SK-N-SH (cell line): Measurements from ENCODE around the gene SYTL5. TPM values are rescaled to one million over a fixed set of nuclear protein-coding genes. Genes with fewer than 3 reads are reported as not detected.

Source experiments
- CTCF ChIA-PET: fragments of 300-600, 350-600 bp; formaldehyde crosslinking; extraction: SDS; loops from one replicate; lab custom pipeline; 2021; lab: Yijun Ruan, JAX
- POLR2A ChIA-PET: fragments of 350-600 bp; sonication (Branson Sonifier 250); formaldehyde crosslinking; extraction: SDS; loops from one replicate; lab custom pipeline; 2020; ENCODE audit warnings: antibody characterized with exemption, inconsistent platforms; lab: Yijun Ruan, JAX
- DNase-seq: peaks from one replicate; pipeline ENCODE4 v3.0.0; 2012
- H2AFZ ChIP-seq: fragments of 200-600 bp; sonication (generic); 2 replicates; pipeline ENCODE4 v1.8.1; 2016; ENCODE audit warnings: antibody characterized with exemption, mild to moderate bottlenecking, low read depth
- H3F3A ChIP-seq: fragments of 200-600 bp; sonication (generic); replicated peaks from 2 replicates; pipeline ENCODE3; 2016; ENCODE audit warnings: antibody characterized with exemption, mild to moderate bottlenecking; ENCODE audit not compliant: insufficient read depth
- H3K27ac ChIP-seq, 2 experiments: fragments of 200-500 bp in 1 of 2; fragments of 200-600 bp in 1 of 2; sonication (Bioruptor generic) in 1 of 2; sonication (generic), shearing (Covaris generic) in 1 of 2; 2 replicates each; pipeline versions ENCODE4 v1.5.1 to v1.6.1; 2014 to 2016; ENCODE audit warnings: low read depth in 2 of 2, inconsistent platforms in 1 of 2, low read length in 1 of 2, mild to moderate bottlenecking in 1 of 2, mixed read lengths in 1 of 2
- H3K27me3 ChIP-seq: fragments of 200-600 bp; sonication (generic), shearing (Covaris generic); 2 replicates; pipeline ENCODE4 v1.6.1; 2016; ENCODE audit warnings: mixed run types; ENCODE audit not compliant: insufficient read depth
- H3K36me3 ChIP-seq, 2 experiments: fragments of 200-500 bp in 1 of 2; fragments of 200-600 bp in 1 of 2; sonication (Bioruptor generic) in 1 of 2; sonication (generic) in 1 of 2; replicated peaks in 1 of 2; 2 replicates each; pipeline versions ENCODE3 to v1.5.1; 2014 to 2016; ENCODE audit warnings: low read length in 1 of 2, mild to moderate bottlenecking in 1 of 2; ENCODE audit not compliant: insufficient read depth in 2 of 2, control insufficient read depth in 1 of 2
- H3K4me1 ChIP-seq, 2 experiments: fragments of 200-500 bp in 1 of 2; fragments of 200-600 bp in 1 of 2; sonication (Bioruptor generic) in 1 of 2; sonication (generic), shearing (Covaris generic) in 1 of 2; 2 replicates each; pipeline versions ENCODE4 v1.5.1 to v1.6.1; 2014 to 2016; ENCODE audit warnings: low read depth in 1 of 2, low read length in 1 of 2, mixed run types in 1 of 2; ENCODE audit not compliant: insufficient read depth in 2 of 2, control insufficient read depth in 1 of 2
- H3K4me2 ChIP-seq: fragments of 200-600 bp; sonication (generic), shearing (Covaris generic); 2 replicates; pipeline ENCODE4 v1.6.1; 2017; ENCODE audit warnings: mixed run types
- H3K4me3 ChIP-seq, 2 experiments: fragments of 200-500 bp in 1 of 2; fragments of 200-600 bp in 1 of 2; sonication (Bioruptor generic) in 1 of 2; sonication (generic), shearing (Covaris generic) in 1 of 2; 2 replicates each; pipeline versions ENCODE4 v1.5.1 to v1.8.1; 2014 to 2016; ENCODE audit warnings: low read depth in 2 of 2, inconsistent platforms in 1 of 2, low read length in 1 of 2, mild to moderate bottlenecking in 1 of 2, mixed read lengths in 1 of 2, moderate library complexity in 1 of 2
- H3K79me2 ChIP-seq: fragments of 200-600 bp; sonication (generic); 2 replicates; pipeline ENCODE4 v1.8.1; 2017; ENCODE audit warnings: mild to moderate bottlenecking; ENCODE audit not compliant: insufficient read depth
- H3K9ac ChIP-seq: fragments of 200-600 bp; sonication (generic); 2 replicates; pipeline ENCODE4 v1.6.1; 2017; ENCODE audit warnings: mixed run types
- H3K9me2 ChIP-seq: fragments of 200-600 bp; sonication (generic); 2 replicates; pipeline ENCODE4 v1.6.1; 2017; ENCODE audit warnings: mixed run types
- H3K9me3 ChIP-seq: fragments of 200-600 bp; sonication (generic); 2 replicates; pipeline ENCODE4 v1.6.1; 2017; ENCODE audit warnings: mixed run types, mild to moderate bottlenecking, moderate library complexity
- H4K20me1 ChIP-seq: fragments of 200-600 bp; sonication (generic); 2 replicates; pipeline ENCODE4 v1.6.1; 2017; ENCODE audit warnings: mild to moderate bottlenecking, mixed run types; ENCODE audit not compliant: insufficient read depth
- EP300 ChIP-seq, 2 experiments: IDR thresholded peaks; 2 replicates each; pipeline versions ENCODE4 v1.4.0 to v1.6.1; 2012; ENCODE audit warnings: borderline replicate concordance in 1 of 2, low read depth in 1 of 2, low read length in 1 of 2
- FOXJ3 ChIP-seq: sonication (generic); formaldehyde crosslinking; IDR thresholded peaks from 2 replicates; pipeline ENCODE4 v1.5.1; 2020; ENCODE audit warnings: mild to moderate bottlenecking, missing genetic modification reagents
- FOXM1 ChIP-seq: IDR thresholded peaks from 2 replicates; pipeline ENCODE4 v1.4.0; 2012; ENCODE audit warnings: low read depth, mild to moderate bottlenecking
- JUND ChIP-seq: IDR thresholded peaks from 2 replicates; pipeline ENCODE4 v1.4.0; 2012
- MEF2A ChIP-seq: IDR thresholded peaks from 2 replicates; pipeline ENCODE4 v1.4.0; 2012; ENCODE audit warnings: low read depth, borderline replicate concordance
- RCOR1 ChIP-seq: fragments of 150-350 bp; IDR thresholded peaks from 2 replicates; pipeline ENCODE4 v1.6.1; 2017; ENCODE audit warnings: antibody characterized with exemption, low read length
- RXRA ChIP-seq: IDR thresholded peaks from 2 replicates; pipeline ENCODE4 v1.4.0; 2012; ENCODE audit warnings: low read depth, mild to moderate bottlenecking, borderline replicate concordance
- SMC3 ChIP-seq: IDR thresholded peaks from 2 replicates; pipeline ENCODE4 v1.6.1; 2012; ENCODE audit warnings: low read depth, low read length, improper control_type of control experiment
- TAF1 ChIP-seq: IDR thresholded peaks from 2 replicates; pipeline ENCODE4 v1.6.1; 2012; ENCODE audit warnings: low read depth, mild to moderate bottlenecking, low read length, moderate library complexity, borderline replicate concordance
- TEAD4 ChIP-seq: IDR thresholded peaks from 2 replicates; pipeline ENCODE4 v1.4.0; 2012; ENCODE audit warnings: mild to moderate bottlenecking, borderline replicate concordance; ENCODE audit not compliant: insufficient read depth
- USF2 ChIP-seq: fragments of 150-350 bp; IDR thresholded peaks from 2 replicates; pipeline ENCODE4 v1.6.1; 2017; ENCODE audit warnings: antibody characterized with exemption, low read length, low read depth, borderline replicate concordance
- WGBS: methylation state at CpG from one replicate; pipeline ENCODE4 v1.1.6; 2017; ENCODE audit warnings: low lambda C conversion rate; 5-methylcytosine and 5-hydroxymethylcytosine counted together
- polyA plus RNA-seq, 3 experiments: library from polyadenylated mRNA; depleted of rRNA; stranded (reverse); fragments of >200 nt; gene quantifications; 2 replicates each; pipeline ENCODE4 v1.2.3, GENCODE V29; 2012
- TF ChIP-seq, protein P1 (sequence below): fragments of 200-600 bp; sonication (generic); IDR thresholded peaks from 2 replicates; pipeline ENCODE4 v1.6.1; 2017; ENCODE audit warnings: antibody characterized with exemption, mild to moderate bottlenecking, moderate library complexity
- TF ChIP-seq, protein P2 (sequence below): fragments of 150-350 bp; IDR thresholded peaks from 2 replicates; pipeline ENCODE4 v1.6.1; 2016; ENCODE audit warnings: mild to moderate bottlenecking, low read depth, low read length
- TF ChIP-seq, protein P3 (sequence below): IDR thresholded peaks from 2 replicates; pipeline ENCODE4 v1.4.0; 2012; ENCODE audit warnings: low read depth, borderline replicate concordance

SYTL5 gene
- polyA plus RNA-seq, 1 of the 3 experiments (the other 2 are of a cell fraction), result 0.74 TPM

GRCh38 chrX:38048886-38049285 lies 42.5 kb downstream of the SYTL5 start:
- Histone ChIP-seq H3K9ac (no peak overlapping the region), H2AFZ (no peak overlapping the region), H3K79me2 (no peaks in the 10 kb centered on the region), H3K4me1 (no peaks in the 10 kb centered on the region), H3F3A (peaks cover 6% of the 10 kb centered on the region), H4K20me1 (no peaks in the 10 kb centered on the region), H3K27me3 (no peaks in the 10 kb centered on the region), H3K9me2 (no peaks in the 10 kb centered on the region), H3K27ac (no peak overlapping the region), H3K4me3 (no peak overlapping the region), H3K4me2 (no peak overlapping the region), H3K36me3 (no peaks in the 10 kb centered on the region), H3K9me3 (no peaks in the 10 kb centered on the region)
- CTCF ChIA-PET, result no interaction called here
- no peak for TF ChIP-seq EP300 (IDR thresholded peaks at IDR 0.05; ENCODE audit: borderline replicate concordance in 1 of 2, low read depth in 1 of 2, low read length in 1 of 2)
- TF ChIP-seq, protein P1, sequence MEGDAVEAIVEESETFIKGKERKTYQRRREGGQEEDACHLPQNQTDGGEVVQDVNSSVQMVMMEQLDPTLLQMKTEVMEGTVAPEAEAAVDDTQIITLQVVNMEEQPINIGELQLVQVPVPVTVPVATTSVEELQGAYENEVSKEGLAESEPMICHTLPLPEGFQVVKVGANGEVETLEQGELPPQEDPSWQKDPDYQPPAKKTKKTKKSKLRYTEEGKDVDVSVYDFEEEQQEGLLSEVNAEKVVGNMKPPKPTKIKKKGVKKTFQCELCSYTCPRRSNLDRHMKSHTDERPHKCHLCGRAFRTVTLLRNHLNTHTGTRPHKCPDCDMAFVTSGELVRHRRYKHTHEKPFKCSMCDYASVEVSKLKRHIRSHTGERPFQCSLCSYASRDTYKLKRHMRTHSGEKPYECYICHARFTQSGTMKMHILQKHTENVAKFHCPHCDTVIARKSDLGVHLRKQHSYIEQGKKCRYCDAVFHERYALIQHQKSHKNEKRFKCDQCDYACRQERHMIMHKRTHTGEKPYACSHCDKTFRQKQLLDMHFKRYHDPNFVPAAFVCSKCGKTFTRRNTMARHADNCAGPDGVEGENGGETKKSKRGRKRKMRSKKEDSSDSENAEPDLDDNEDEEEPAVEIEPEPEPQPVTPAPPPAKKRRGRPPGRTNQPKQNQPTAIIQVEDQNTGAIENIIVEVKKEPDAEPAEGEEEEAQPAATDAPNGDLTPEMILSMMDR, result no peak
- TF ChIP-seq TAF1, result no peak
- no peak for TF ChIP-seq USF2
- TF ChIP-seq, protein P2, sequence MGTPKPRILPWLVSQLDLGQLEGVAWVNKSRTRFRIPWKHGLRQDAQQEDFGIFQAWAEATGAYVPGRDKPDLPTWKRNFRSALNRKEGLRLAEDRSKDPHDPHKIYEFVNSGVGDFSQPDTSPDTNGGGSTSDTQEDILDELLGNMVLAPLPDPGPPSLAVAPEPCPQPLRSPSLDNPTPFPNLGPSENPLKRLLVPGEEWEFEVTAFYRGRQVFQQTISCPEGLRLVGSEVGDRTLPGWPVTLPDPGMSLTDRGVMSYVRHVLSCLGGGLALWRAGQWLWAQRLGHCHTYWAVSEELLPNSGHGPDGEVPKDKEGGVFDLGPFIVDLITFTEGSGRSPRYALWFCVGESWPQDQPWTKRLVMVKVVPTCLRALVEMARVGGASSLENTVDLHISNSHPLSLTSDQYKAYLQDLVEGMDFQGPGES, result no peak
- TF ChIP-seq RCOR1, result no peak
- no peak for TF ChIP-seq JUND
- no peak for TF ChIP-seq SMC3
- TF ChIP-seq MEF2A, result no peak
- TF ChIP-seq, protein P3, sequence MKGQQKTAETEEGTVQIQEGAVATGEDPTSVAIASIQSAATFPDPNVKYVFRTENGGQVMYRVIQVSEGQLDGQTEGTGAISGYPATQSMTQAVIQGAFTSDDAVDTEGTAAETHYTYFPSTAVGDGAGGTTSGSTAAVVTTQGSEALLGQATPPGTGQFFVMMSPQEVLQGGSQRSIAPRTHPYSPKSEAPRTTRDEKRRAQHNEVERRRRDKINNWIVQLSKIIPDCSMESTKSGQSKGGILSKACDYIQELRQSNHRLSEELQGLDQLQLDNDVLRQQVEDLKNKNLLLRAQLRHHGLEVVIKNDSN, result no peak
- no peak for TF ChIP-seq FOXJ3
- no peak for TF ChIP-seq RXRA
- no peak for TF ChIP-seq TEAD4
- no peak for TF ChIP-seq FOXM1
- 6% methylated on average over 1 of the region's 1 CpG for WGBS
- POLR2A ChIA-PET, result no interaction called here
- DNase-seq, result no peak
